Testis (tissue), 3 donors: Measurements from ENCODE around the gene MAP7. TPM values are rescaled to one million over a fixed set of nuclear protein-coding genes. Genes with fewer than 3 reads are reported as not detected.

Experiments used
- DNase-seq: peaks from one replicate; pipeline ENCODE4 v3.0.0-alpha.2; 2019
- H3K27ac ChIP-seq, 2 donors: fragments of 200-600 bp; sonication (generic); one replicate each; pipeline ENCODE4 v1.5.1; 2019
- H3K27me3 ChIP-seq: fragments of 200-600 bp; sonication (generic); one replicate; pipeline ENCODE4 v1.5.1; 2019
- H3K36me3 ChIP-seq: fragments of 200-600 bp; sonication (generic); one replicate; pipeline ENCODE4 v1.5.1; 2017; ENCODE audit warnings: low read depth; ENCODE audit errors: missing control alignments
- H3K4me1 ChIP-seq: fragments of 200-600 bp; sonication (generic); one replicate; pipeline ENCODE4 v1.5.1; 2019
- H3K4me3 ChIP-seq, 2 donors: fragments of 200-600 bp; sonication (generic); one replicate each; pipeline ENCODE4 v1.5.1; 2017 to 2019
- H3K9me3 ChIP-seq: fragments of 200-600 bp; sonication (generic); one replicate; pipeline ENCODE4 v1.5.1; 2017
- CTCF ChIP-seq, 3 experiments: fragments of 450-650 bp in 2 of 3; fragments of 200-600 bp in 1 of 3; sonication (generic) in 1 of 3; IDR thresholded peaks; one replicate each; pipeline ENCODE4 v1.5.1; 2016 to 2019; ENCODE audit warnings: antibody characterized with exemption in 3 of 3, mild to moderate bottlenecking in 2 of 3, moderate library complexity in 1 of 3
- POLR2A ChIP-seq: fragments of 450-650 bp; IDR thresholded peaks from one replicate; pipeline ENCODE4 v1.6.1; 2017; ENCODE audit warnings: antibody characterized with exemption, mild to moderate bottlenecking, moderate library complexity
- WGBS, 2 donors: methylation state at CpG; one replicate each; pipeline ENCODE4 v1.1.5; 2018; 5-methylcytosine and 5-hydroxymethylcytosine counted together
- intact Hi-C: fragments of 100-400 bp; cut with DNase I; formaldehyde crosslinking; loops from one replicate; pipeline ENCODE4 v1.15.1; 2023; ENCODE audit warnings: low total_unique reads
- polyA plus RNA-seq: library from polyadenylated mRNA; stranded (reverse); fragments of 350-450 nt; fragmentation: Illumina TruSeq; extraction: RNeasy Lipid Tissue Mini Kit (QIAGEN cat#74804); gene quantifications from one replicate; pipeline ENCODE4 v1.2.3, GENCODE V29; 2014; ENCODE audit warnings: low read depth, low replicate concordance; ENCODE audit not compliant: insufficient read depth
- total RNA-seq, 2 donors: library from RNA; depleted of rRNA; stranded (reverse); fragments of >200 nt; gene quantifications; one replicate each; pipeline ENCODE4 v1.2.3, GENCODE V29; 2016

The MAP7 gene
- total and polyA plus RNA-seq, 3 donors from 2014 or later, result 38.5 to 61.4 (median 48.7) TPM

- intact Hi-C loops, result no loop called here
- no peak overlapping the region for H3K27ac ChIP-seq
- no peak overlapping the region for H3K4me3 ChIP-seq
- H3K4me1 ChIP-seq, result peaks cover 12% of the 10 kb centered on the region
- WGBS, 2 donors, result 63 to 69% methylated on average over 8 of the region's 8 CpGs
- TF ChIP-seq POLR2A (no peak), CTCF (IDR thresholded peaks at IDR 0.05) (no peak)
- H3K9me3 ChIP-seq, result no peaks in the 10 kb centered on the region
- DNase-seq, result no peak
- no peaks in the 10 kb centered on the region for H3K27me3 ChIP-seq
- no peaks in the 10 kb centered on the region for H3K36me3 ChIP-seq
Measured at GRCh38 chr6:136525586-136526195, 24.5 kb downstream of the MAP7 start.

GRCh38 chr6:136524936-136525413, 25.2 kb downstream of the MAP7 start:
- no peaks in the 10 kb centered on the region for H3K36me3 ChIP-seq
- H3K9me3 ChIP-seq, result no peaks in the 10 kb centered on the region
- intact Hi-C loops, result no loop called here
- DNase-seq, result no peak
- TF ChIP-seq POLR2A (no peak), CTCF (IDR thresholded peaks at IDR 0.05) (no peak)
- WGBS, 2 donors, result 68 to 72% methylated on average over 2 of the region's 2 CpGs
- no peak overlapping the region for H3K27ac ChIP-seq
- H3K4me1 ChIP-seq, result peaks cover 12% of the 10 kb centered on the region
- H3K4me3 ChIP-seq, result no peak overlapping the region
- H3K27me3 ChIP-seq, result no peaks in the 10 kb centered on the region

- intact Hi-C loops, result no loop called here
- Histone ChIP-seq H3K9me3 (no peaks in the 10 kb centered on the region), H3K36me3 (no peaks in the 10 kb centered on the region), H3K27me3 (no peaks in the 10 kb centered on the region), H3K4me3 (no peak overlapping the region), H3K4me1 (peaks cover 12% of the 10 kb centered on the region), H3K27ac (no peak overlapping the region)
- DNase-seq, result no peak
- WGBS, 2 donors, result 61 to 77% methylated on average over 2 of the region's 2 CpGs
- TF ChIP-seq CTCF (IDR thresholded peaks at IDR 0.05) (no peak), POLR2A (no peak)
Measured at GRCh38 chr6:136524339-136524935, 25.8 kb downstream of the MAP7 start.

GRCh38 chr6:136523196-136523595, 27.0 kb downstream of the MAP7 start:
- Histone ChIP-seq H3K27ac (no peak overlapping the region), H3K4me3 (no peak overlapping the region), H3K9me3 (no peaks in the 10 kb centered on the region), H3K36me3 (no peaks in the 10 kb centered on the region), H3K27me3 (no peaks in the 10 kb centered on the region), H3K4me1 (peaks cover 12% of the 10 kb centered on the region)
- no peak for DNase-seq
- intact Hi-C loops, result no loop called here
- no peak for TF ChIP-seq POLR2A
- TF ChIP-seq CTCF (IDR thresholded peaks at IDR 0.05), result no peak
- WGBS, 2 donors, result 94% methylated on average over 4 of the region's 4 CpGs

- Histone ChIP-seq H3K27ac (no peak overlapping the region), H3K36me3 (no peaks in the 10 kb centered on the region), H3K4me1 (peaks cover 12% of the 10 kb centered on the region), H3K9me3 (no peaks in the 10 kb centered on the region), H3K4me3 (no peak overlapping the region), H3K27me3 (no peaks in the 10 kb centered on the region)
- no peak for DNase-seq
- intact Hi-C loops, result no loop called here
- TF ChIP-seq POLR2A (no peak), CTCF (IDR thresholded peaks at IDR 0.05) (no peak)
- WGBS, 2 donors, result 92 to 96% methylated on average over 3 of the region's 3 CpGs
Measured at GRCh38 chr6:136522636-136523035, 27.6 kb downstream of the MAP7 start.
